GM18907 (cell line): ENCODE measurements around the gene CHMP6.

ENCODE experiments used
- ATAC-seq: cut with Tn5 transposase; IDR thresholded peaks from one replicate; pipeline ENCODE4 v1.9.1; 2021; ENCODE audit warnings: mild to moderate bottlenecking, moderate library complexity; ENCODE audit not compliant: unreplicated experiment

The CHMP6 gene

DNA sequence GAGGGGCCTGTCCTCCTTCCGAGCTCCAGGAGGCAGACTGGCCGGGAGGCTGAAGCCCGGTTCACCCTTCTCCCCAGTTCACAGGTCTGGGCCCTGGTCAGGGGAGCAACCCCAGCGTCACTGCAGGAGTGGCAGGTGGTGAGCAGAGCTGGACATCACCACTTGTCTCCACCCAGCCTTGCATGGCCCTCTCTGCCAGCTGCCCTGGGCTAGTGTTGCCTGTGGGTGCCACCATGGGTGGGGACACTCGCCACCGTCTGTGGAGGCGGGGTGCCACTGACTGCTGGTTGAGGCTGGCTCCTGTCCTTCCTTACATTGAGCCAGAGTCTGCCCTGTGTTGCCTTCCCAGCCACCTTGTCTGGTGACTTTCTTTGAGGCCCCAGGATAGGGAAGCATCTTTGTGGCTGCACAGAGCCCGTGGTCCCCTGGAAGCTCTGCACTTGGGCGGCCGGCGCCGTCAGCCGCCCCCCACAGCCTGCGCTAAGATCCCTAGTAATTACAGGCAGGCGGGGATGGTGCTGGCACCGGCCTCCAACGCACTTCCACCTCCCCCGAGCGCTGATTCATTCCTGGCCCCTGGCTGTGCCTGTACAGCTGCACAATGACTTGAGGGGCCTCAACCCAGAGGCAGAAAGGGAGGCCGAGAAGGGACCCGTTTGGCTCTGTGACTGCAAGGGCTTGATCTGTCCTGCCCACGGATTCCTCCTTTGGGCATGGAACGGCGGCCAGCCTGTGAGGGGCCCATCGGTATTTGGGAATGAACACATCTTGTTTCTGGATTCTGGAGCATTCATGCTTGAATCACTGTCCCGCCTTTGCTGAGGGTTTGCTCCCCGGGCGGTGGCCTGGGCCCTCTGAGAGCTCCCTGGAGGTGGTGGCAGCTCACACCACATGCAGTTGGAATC is 48.5 kb downstream of the CHMP6 start:
- ATAC-seq: no peak

DNA sequence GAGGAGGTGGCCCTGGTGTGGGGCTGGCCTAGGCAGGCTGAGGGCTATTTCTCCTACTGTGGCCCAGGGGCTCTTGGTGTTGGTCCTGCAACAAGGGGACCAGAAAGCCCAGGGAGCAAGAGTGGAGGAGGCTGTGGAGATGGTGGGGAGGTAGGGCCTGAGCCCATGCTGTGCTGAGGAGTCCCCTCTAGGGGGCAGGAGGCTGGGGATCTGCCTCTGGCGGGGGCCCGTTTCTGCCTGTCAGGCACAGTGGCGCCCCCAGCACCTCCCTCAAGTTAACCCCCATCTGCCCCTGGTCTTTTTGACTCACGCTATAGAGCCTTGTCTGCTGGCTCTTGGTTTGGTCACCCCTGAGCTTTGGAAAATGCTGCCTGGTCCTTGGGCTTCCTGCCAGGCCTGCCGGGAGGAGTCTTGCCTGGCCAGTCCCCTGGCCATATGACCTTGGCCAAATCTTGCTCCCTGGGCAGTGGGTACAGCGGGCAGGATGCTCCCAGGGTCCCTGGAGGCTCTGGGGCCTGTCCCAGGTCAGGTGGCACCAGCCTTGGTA is 49.2 kb downstream of the CHMP6 start:
- ATAC-seq: no peak

DNA sequence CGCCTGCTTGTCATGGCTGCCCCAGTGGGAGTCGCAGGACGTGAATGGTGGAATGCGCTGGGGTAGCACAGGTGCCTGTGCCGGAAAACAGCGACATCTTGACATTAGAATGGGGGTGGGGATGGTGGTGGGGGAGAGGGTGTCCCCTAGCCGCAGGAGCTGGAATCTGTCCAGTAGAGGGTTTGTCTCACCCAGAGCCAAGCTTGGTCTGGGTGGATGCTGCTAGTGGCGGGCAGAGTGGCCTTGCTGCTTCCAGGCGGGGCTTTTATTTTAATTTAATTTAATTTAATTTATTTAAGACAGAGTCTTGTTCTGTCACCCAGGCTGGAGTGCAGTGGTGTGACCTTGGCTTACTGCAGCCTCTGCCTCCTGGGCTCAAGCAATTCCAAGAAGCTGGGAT is 51.0 kb downstream of the CHMP6 start:
- ATAC-seq: no peak

DNA sequence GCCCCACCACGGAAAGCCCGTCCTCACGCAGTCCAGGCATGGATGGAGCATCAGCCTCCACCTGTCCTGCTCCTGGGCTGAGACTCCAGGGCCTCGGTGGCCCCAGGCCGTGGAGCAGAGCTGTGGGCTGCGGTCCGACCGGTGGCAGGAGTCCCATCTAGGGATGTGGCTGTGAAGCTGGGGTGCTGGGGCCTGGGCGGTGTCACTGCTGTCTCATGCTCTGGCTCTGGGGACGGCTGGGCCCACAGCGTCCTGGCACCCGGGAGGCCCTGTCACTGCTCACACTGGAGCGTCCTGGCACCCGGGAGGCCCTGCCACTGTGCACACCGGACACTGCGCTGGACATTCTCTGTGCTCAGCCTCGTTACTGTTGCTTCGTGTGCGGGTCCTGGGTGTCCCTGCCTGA is 51.7 kb downstream of the CHMP6 start:
- no peak for ATAC-seq

DNA sequence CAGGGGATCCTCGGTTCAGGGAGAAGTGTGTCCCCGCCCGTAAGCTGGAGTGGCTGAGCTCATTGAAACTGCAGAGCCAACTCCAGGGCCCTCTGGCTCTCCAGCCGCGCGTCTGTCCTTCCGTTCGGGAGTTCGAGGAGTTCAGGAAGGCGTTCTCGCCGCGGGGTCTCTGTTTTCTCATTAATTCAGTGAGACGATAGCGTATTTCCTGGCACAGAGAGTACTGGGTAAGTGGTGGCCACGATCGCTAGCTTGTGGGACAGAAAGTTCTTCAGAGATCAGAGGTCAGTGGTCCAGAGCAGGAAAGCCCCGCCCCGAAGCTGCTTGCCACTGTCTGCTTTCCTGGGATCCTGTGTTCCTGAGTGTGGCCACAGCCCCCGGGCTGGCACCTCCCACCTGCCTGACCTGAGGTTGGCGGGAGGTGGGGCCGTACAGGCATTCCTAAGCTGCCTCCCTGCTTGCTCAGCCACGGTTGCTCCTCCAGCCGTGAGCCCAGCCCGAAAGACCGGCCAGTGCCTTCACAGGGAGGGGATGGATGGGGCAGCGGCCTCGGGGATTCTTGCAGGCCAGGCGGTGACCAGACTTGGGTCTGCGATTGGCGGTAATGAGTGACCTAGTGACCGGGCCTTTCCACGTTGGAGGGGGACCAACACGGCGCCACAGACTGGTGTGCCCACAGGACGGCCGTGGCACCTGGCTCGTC is 52.2 kb downstream of the CHMP6 start:
- ATAC-seq: no peak

DNA sequence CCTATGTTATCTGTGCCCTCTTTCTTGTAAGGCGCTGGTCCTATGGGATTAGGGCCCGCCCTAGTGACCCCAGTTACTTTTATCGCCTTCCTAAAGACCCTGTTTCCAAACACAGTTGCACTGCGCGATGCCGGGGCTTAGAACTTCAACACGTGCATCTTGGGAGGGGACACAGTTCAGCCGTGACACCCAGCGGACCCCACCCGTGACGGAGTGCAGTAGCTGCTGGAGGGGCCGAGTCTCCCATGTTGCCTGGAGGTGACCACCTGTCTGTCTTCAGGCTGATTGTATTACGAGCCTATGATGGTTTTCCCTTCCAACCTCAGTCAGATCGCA is 52.8 kb downstream of the CHMP6 start:
- no peak for ATAC-seq

DNA sequence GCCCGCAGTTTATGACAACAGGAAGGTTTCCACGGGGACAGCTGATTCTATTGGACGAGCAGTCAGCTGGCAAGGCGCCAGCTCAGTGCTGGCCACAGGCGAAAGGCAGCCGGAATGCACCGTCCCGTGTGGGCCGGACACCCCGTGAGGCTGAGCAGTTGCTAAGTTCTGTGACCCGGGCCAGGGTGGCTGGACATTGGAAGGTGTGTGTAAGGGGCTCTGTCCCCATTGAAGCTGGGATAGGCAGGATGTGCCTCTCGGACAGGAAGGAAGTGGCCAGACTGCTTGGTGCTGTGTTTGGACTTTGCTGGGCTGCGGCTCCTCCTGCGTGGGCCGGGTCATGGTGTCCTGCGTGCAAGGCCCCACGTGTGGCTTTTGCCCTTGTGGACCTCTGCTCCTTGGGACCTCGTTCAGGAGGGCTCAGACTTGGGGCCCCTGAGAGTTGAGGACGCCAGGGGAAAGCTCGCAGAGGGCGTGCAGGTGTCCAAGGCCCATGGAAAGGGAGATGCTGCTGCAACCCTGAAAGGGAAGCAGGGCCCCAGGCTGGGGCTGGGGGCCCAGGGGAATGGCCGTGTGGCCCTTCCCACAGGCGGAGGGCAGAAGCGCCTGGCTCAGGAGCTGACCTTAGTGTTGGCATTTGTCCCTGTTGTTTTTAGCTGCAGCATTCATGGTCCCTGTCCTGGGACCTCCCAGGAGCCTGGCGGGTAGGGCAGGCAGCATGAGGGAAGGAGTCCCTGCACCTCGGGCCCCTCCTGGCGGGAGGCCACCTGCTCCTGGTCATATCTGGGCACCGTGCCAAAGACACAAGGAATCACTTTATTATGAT is 53.3 kb downstream of the CHMP6 start:
- ATAC-seq: no peak

DNA sequence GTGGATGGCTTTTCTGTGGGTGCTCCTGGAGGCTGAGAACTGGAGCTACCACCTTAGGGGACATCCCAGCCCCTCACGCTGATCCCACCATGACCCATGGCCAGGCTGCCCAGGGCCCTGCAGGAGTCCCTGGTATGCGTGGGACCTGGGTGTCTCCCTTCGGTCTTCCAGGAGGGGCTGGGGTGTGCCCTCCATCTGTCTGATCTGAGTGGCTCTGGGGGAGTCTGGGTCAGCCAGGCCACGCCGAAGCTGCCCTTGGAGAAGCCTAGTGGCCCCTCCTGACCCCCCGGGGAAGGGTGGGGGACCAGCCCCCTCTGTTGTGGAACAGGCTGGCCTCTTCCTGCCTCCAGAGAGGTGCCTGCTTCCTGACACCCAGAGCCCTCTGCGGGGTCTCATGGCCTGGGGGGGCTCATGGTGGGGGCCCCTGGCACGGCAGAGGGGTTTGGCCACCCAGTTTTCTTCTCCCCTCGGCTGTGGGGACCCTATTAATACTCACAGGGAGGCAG is 54.0 kb downstream of the CHMP6 start:
- ATAC-seq: no peak

DNA sequence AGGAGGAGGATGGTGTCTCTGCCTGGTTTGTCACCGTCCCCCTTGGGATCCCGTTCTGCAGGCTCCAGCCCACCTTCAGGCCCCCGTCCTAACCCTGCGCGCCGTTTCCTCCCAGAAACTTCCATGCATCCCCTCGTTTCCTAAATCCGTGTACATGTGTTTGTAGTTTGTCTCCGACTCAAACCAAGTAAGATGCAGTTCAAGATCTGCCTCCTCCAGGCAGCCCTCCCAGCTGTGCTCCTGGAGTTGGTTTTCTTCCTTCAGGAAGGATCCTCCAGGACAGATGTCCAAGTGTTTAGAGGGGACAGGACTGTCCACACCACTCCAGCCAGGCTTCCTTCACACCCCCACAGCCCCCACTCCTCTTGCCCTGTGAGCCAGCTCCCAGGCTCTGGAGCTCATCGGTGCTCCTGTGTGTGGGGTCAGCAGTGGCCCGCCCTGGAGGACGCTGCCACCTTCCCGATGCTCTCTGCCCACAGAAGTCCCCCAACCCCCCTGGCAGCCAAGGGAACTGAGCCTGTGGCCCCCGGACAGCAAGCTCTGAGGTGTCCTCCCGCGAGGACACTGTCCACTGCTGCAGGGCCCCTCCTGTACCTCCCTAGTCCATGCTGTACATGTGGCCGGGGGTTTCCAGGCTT is 54.6 kb downstream of the CHMP6 start:
- ATAC-seq: no peak

DNA sequence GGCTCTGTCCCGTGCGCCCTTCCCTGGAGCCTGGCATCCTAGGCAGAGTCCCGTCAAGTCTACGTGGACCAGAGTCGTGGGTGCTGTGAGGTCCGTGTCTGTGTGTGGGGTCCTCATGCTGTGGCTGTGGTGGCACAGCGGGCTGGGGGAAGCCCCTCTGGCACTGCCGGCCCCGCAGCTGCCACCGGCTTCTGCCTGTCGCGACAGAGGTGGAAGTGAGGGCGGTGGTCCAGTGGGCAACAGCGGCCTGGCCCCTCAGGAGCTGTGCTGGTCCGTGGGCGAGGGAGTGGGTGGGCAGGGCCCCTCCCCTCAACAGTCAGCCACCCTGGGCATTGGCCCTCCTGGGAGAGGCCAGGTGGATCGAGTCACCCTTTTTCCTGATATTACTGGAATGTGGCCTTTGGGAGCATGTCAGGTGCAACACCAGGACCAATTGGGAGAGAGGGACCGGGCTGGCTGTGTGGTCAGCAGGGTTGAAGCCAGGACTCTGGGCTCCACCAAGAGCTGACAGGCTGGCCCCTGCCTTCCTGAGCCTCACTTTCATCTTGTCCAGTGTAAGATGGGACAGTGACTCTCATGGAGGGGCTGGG is 55.2 kb downstream of the CHMP6 start:
- ATAC-seq: no peak

DNA sequence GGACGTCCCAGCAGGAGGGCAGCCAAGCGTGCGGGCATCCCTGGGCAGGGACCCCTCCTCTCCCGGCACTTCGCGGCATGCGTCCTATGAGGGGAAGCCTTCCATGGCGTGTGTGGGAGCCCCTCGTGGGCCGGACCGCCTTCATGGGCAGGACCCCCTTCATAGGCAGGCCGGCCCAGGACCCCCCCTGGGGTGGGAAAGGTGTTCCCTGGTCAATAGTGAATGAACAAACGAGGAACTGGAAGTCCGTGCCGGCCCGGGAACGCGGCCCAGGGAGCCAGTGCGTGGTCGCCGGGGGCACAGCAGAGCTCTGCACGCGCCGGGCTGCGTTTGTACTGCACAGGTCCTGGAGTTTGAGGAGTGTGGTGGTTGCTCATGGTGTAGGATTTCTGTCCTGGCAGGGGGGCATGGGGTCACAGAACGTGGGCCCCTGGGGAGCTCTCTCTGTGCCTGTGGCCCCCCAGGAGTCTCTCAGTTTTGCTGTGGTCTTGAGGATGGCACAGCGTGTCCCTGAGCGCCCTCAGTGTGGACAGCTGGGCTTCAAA is 57.3 kb downstream of the CHMP6 start:
- no peak for ATAC-seq

DNA sequence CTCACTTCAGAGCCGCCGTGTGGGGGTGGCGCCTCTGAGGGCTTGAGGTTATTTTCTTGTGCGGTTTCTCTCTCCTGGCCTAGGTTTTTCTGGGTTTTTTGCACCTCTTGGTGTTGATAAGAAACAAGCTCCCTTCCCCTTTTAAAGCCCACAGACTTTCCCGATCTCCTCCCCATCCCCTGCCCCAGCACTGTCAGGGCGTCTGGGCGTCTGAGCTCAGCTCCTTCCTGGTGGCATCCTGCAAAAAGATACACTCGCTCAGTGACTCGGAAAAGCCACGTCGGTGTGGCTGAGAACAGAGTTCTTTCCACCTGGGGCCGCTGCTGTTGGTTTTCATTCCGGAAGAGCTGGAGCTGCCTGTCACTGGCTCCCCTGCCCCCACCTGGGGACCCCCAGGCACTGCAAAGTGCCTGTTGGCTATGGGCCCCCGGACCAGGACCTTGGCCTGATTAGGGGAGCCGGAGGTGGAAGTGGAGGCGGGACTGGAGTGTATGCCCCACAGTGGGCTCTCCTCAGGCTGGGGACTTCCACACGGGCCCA is 57.8 kb downstream of the CHMP6 start:
- no peak for ATAC-seq
